NK-92 (cell line): ENCODE measurements around the gene HHIPL2.
"Not testable (repeated sequence)": the region's sequence is repeated elsewhere in the genome, so short reads cannot be mapped to it uniquely, and the experiment has no call there.

ENCODE experiments used
- DNase-seq: peaks from one replicate; lab custom pipeline; 2025; ENCODE audit not compliant: unreplicated experiment; lab: John Stamatoyannopoulos, UW

Gene HHIPL2

GRCh38 chr1:222540598-222540995, 7.3 kb downstream of the HHIPL2 start:
- no peak for DNase-seq

GRCh38 chr1:222539951-222540597, 7.8 kb downstream of the HHIPL2 start:
- DNase-seq: no peak

GRCh38 chr1:222535455-222535854, 12.4 kb downstream of the HHIPL2 start:
- no peak for DNase-seq

GRCh38 chr1:222530852-222531251, 17.1 kb downstream of the HHIPL2 start:
- no peak for DNase-seq

GRCh38 chr1:222529916-222530315, 18.0 kb downstream of the HHIPL2 start:
- DNase-seq: no peak

GRCh38 chr1:222529181-222529580, 18.7 kb downstream of the HHIPL2 start:
- no peak for DNase-seq

- no peak for DNase-seq
These were observed 22.0 kb downstream of the HHIPL2 start for GRCh38 chr1:222525951-222526350.

- DNase-seq: no peak
These were observed 24.1 kb downstream of the HHIPL2 start for GRCh38 chr1:222523852-222524251.

- DNase-seq: no peak
These were observed 25.6 kb downstream of the HHIPL2 start for GRCh38 chr1:222522105-222522915.

GRCh38 chr1:222521299-222522104, 26.4 kb downstream of the HHIPL2 start:
- DNase-seq: no peak

- DNase-seq: not testable (repeated sequence)
These were observed 58.4 kb downstream of the HHIPL2 start for GRCh38 chr1:222489496-222489895.

- not testable (repeated sequence) for DNase-seq
These were observed 60.1 kb downstream of the HHIPL2 start for GRCh38 chr1:222487774-222488173.

- DNase-seq: not testable (repeated sequence)
These were observed 63.9 kb downstream of the HHIPL2 start for GRCh38 chr1:222484005-222484404.

GRCh38 chr1:222479567-222479966, 68.3 kb downstream of the HHIPL2 start:
- DNase-seq: not testable (repeated sequence)

GRCh38 chr1:222476436-222476835, 71.5 kb downstream of the HHIPL2 start:
- DNase-seq: not testable (repeated sequence)

- DNase-seq: not testable (repeated sequence)
These were observed 74.2 kb downstream of the HHIPL2 start for GRCh38 chr1:222473717-222474116.

- DNase-seq: not testable (repeated sequence)
These were observed 74.9 kb downstream of the HHIPL2 start for GRCh38 chr1:222472776-222473540.
